K562 treated with DMSO at 1 percent for 12 hours (cell line): ENCODE data around the gene CENPS. TPM values are rescaled to one million over a fixed set of nuclear protein-coding genes. Genes with fewer than 3 reads are reported as not detected.

Experiments used
- total RNA-seq: library from RNA; unstranded; fragments of 300-600 nt; gene quantifications from 2 replicates; pipeline ENCODE4 v1.2.3, GENCODE V29; 2022; ENCODE audit not compliant: insufficient read depth

The CENPS gene
- 32.9 and 45.3 TPM in 2 replicates for total RNA-seq

GRCh38 chr1:10430216-10431069 lies at the start of gene CENPS:
Gene CENPS (plus strand): TSS chr1:10430433. CDS start chr1:10430518, 85 bp downstream.

GRCh38 chr1:10398734-10399443 lies 31.3 kb upstream of the CENPS start, which contains the start of gene PGD:
Gene PGD (plus strand): TSS chr1:10399064. CDS start chr1:10399118, 54 bp downstream.

GRCh38 chr1:10449751-10450150 lies 19.5 kb downstream of the CENPS start, which contains the start of gene CORT:
Gene CORT (plus strand): TSS chr1:10450031. CDS start chr1:10450224, 193 bp downstream.

GRCh38 chr1:10472220-10473144 lies 42.2 kb downstream of the CENPS start, which contains the start of gene DFFA:
Gene DFFA (minus strand): TSS chr1:10472529. CDS start chr1:10472458, 71 bp downstream.

GRCh38 chr1:10474613-10475507 lies 44.6 kb downstream of the CENPS start, which contains the start of gene PEX14:
Gene PEX14 (plus strand): TSS chr1:10474950. CDS start chr1:10474967, 17 bp downstream.

Other genes with a start within 250 kb of the CENPS start
- 5.1 and 21.6 TPM in 2 replicates for gene KIF1B, start 219.9 kb upstream of the CENPS start, total RNA-seq
- gene PGD, start 31.4 kb upstream of the CENPS start, total RNA-seq = 290 and 444 TPM in 2 replicates
- gene CORT, start 19.6 kb downstream of the CENPS start, total RNA-seq = not detected in 2 replicates
- 20.7 and 27.6 TPM in 2 replicates for gene DFFA, start 42.1 kb downstream of the CENPS start, total RNA-seq
- gene PEX14, start 44.5 kb downstream of the CENPS start, total RNA-seq = 42.2 and 44.6 TPM in 2 replicates